ENCODE data around the gene SIRT6. TPM values are rescaled to one million over a fixed set of nuclear protein-coding genes. Genes with fewer than 3 reads are reported as not detected.
"Not testable (repeated sequence)": the region's sequence is repeated elsewhere in the genome, so short reads cannot be mapped to it uniquely, and the experiment has no call there.

Gene SIRT6
- total RNA-seq, 1 donor from 2014 or later, result 26.0 TPM

GRCh38 chr19:4194353-4194752, 12.0 kb upstream of the SIRT6 start:
- TF ChIP-seq, protein P1, sequence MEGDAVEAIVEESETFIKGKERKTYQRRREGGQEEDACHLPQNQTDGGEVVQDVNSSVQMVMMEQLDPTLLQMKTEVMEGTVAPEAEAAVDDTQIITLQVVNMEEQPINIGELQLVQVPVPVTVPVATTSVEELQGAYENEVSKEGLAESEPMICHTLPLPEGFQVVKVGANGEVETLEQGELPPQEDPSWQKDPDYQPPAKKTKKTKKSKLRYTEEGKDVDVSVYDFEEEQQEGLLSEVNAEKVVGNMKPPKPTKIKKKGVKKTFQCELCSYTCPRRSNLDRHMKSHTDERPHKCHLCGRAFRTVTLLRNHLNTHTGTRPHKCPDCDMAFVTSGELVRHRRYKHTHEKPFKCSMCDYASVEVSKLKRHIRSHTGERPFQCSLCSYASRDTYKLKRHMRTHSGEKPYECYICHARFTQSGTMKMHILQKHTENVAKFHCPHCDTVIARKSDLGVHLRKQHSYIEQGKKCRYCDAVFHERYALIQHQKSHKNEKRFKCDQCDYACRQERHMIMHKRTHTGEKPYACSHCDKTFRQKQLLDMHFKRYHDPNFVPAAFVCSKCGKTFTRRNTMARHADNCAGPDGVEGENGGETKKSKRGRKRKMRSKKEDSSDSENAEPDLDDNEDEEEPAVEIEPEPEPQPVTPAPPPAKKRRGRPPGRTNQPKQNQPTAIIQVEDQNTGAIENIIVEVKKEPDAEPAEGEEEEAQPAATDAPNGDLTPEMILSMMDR (IDR thresholded peaks at IDR 0.05), result no peak
- H3K4me3 Mint-ChIP-seq (ENCODE audit: unreplicated experiment), result no peak overlapping the region
- DNase-seq (ENCODE audit: extremely low spot score, unreplicated experiment), result no peak
- H3K27me3 Mint-ChIP-seq (ENCODE audit: unreplicated experiment), result peaks cover 50% of the 10 kb centered on the region
- H3K4me1 Mint-ChIP-seq (ENCODE audit: unreplicated experiment), result peaks cover 12% of the 10 kb centered on the region
- H3K36me3 Mint-ChIP-seq (ENCODE audit: unreplicated experiment), result peaks cover 5% of the 10 kb centered on the region
- no peak overlapping the region for H3K27ac Mint-ChIP-seq (ENCODE audit: unreplicated experiment)
- no peaks in the 10 kb centered on the region for H3K9me3 Mint-ChIP-seq (ENCODE audit: unreplicated experiment)

- not testable (repeated sequence) for H3K9me3 Mint-ChIP-seq (ENCODE audit: unreplicated experiment); H3K4me1 Mint-ChIP-seq (ENCODE audit: unreplicated experiment); H3K27ac Mint-ChIP-seq (ENCODE audit: unreplicated experiment); H3K36me3 Mint-ChIP-seq (ENCODE audit: unreplicated experiment); DNase-seq (ENCODE audit: extremely low spot score, unreplicated experiment); H3K4me3 Mint-ChIP-seq (ENCODE audit: unreplicated experiment)
- peaks cover 40% of the 10 kb centered on the region for H3K27me3 Mint-ChIP-seq (ENCODE audit: unreplicated experiment)
Measured at GRCh38 chr19:4192537-4192936, 10.2 kb upstream of the SIRT6 start.

GRCh38 chr19:4189641-4190040, 7.3 kb upstream of the SIRT6 start:
- TF ChIP-seq, protein P1 (IDR thresholded peaks at IDR 0.05), result no peak
- Mint-ChIP-seq H3K4me1 (ENCODE audit: unreplicated experiment) (no peaks in the 10 kb centered on the region), H3K4me3 (ENCODE audit: unreplicated experiment) (no peak overlapping the region), H3K27ac (ENCODE audit: unreplicated experiment) (no peak overlapping the region), H3K27me3 (ENCODE audit: unreplicated experiment) (peaks cover 18% of the 10 kb centered on the region), H3K9me3 (ENCODE audit: unreplicated experiment) (no peaks in the 10 kb centered on the region), H3K36me3 (ENCODE audit: unreplicated experiment) (no peaks in the 10 kb centered on the region)
- no peak for DNase-seq (ENCODE audit: extremely low spot score, unreplicated experiment)

- DNase-seq (ENCODE audit: extremely low spot score, unreplicated experiment), result no peak
- Mint-ChIP-seq H3K27ac (ENCODE audit: unreplicated experiment) (no peak overlapping the region), H3K4me3 (ENCODE audit: unreplicated experiment) (no peak overlapping the region), H3K27me3 (ENCODE audit: unreplicated experiment) (peaks cover 4% of the 10 kb centered on the region), H3K4me1 (ENCODE audit: unreplicated experiment) (peaks cover 10% of the 10 kb centered on the region), H3K36me3 (ENCODE audit: unreplicated experiment) (no peaks in the 10 kb centered on the region), H3K9me3 (ENCODE audit: unreplicated experiment) (no peaks in the 10 kb centered on the region)
- TF ChIP-seq, protein P1 (IDR thresholded peaks at IDR 0.05), result no peak
Measured at GRCh38 chr19:4187313-4188122, 5.2 kb upstream of the SIRT6 start.

DNA sequence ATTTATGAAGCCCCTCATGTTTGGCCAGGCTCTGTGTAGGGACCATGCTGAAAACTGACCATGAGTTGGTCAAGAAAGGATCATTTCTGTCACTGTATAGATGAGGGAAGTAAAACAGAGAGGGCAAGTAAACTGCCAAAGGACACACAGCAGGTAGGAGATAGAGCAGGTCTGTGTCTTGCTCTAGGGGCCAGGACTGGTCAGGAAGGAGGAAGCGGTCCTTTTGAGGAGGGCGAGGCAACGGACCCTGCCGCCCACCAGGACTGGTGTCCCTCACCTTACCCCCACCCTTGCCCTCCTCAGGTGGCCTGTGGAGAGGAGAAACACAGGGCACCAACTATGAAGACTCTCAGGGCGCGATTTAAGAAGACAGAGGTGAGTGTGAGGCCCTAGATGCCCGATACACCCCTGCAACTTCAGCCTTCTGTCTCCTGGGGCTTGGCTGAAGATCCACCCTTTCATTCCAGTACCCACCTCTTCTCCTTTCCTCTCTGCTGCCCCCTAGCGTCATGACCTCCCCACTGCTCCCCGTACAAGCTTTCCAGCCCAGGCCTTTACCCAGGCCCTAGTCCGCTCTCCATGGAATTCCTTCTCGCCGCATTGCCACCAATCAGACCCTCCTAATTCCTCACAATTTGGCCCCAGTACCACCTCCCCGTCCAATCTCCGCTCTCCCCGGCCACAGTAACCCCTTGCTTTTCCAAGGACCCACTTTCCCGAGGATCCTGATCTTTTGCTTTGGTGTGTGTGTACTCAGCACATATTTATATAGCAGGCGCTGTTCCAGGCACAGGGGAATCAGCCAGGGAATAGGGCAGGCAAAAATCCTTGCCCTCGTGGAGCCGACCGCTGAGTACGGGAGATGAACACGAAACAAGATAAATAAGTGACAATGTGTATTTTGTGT, 4.0 kb upstream of the SIRT6 start:
- no peaks in the 10 kb centered on the region for H3K36me3 Mint-ChIP-seq (ENCODE audit: unreplicated experiment)
- H3K4me1 Mint-ChIP-seq (ENCODE audit: unreplicated experiment), result peaks cover 17% of the 10 kb centered on the region

More for the DNA sequence above, 4.0 kb upstream of the SIRT6 start:
- DNase-seq (ENCODE audit: extremely low spot score, unreplicated experiment), result peak; percentile 92
- no peak overlapping the region for H3K4me3 Mint-ChIP-seq (ENCODE audit: unreplicated experiment)
- H3K27me3 Mint-ChIP-seq (ENCODE audit: unreplicated experiment), result peaks cover 4% of the 10 kb centered on the region
- TF ChIP-seq, protein P1 (IDR thresholded peaks at IDR 0.05), result peak; percentile 83
- H3K9me3 Mint-ChIP-seq (ENCODE audit: unreplicated experiment), result no peaks in the 10 kb centered on the region
- no peak overlapping the region for H3K27ac Mint-ChIP-seq (ENCODE audit: unreplicated experiment)

Data from osteocyte (in vitro differentiated cells).